WERI-Rb-1 (cell line): ENCODE data around the gene SLFNL1.
A peak's percentile ranks its signal among the peaks of the same experiment; 100 is the strongest.

Experiments used
- DNase-seq: peaks from one replicate; pipeline ENCODE4 v3.0.0-alpha.2; 2020
- H3K27ac ChIP-seq: fragments of 250-450 bp; sonication (Bioruptor Pico); 2 replicates; pipeline ENCODE4 v1.5.1; 2020; ENCODE audit warnings: mild to moderate bottlenecking, moderate library complexity
- H3K27me3 ChIP-seq: fragments of 250-450 bp; sonication (Bioruptor Pico); 2 replicates; pipeline ENCODE4 v1.5.1; 2021; ENCODE audit warnings: mild to moderate bottlenecking, low read depth, moderate library complexity; ENCODE audit not compliant: insufficient read depth, severe bottlenecking
- H3K36me3 ChIP-seq: fragments of 250-450 bp; sonication (Bioruptor Pico); 2 replicates; pipeline ENCODE4 v1.5.1; 2020; ENCODE audit warnings: mild to moderate bottlenecking, moderate library complexity
- H3K4me3 ChIP-seq: 2 replicates; pipeline ENCODE4 v1.5.1; 2011; ENCODE audit warnings: low read depth, mild to moderate bottlenecking, control low read depth, low read length
- H3K9me3 ChIP-seq: fragments of 250-450 bp; sonication (Bioruptor Pico); 2 replicates; pipeline ENCODE4 v1.5.1; 2021; ENCODE audit warnings: mild to moderate bottlenecking, moderate library complexity; ENCODE audit not compliant: severe bottlenecking
- TF ChIP-seq, protein P1 (sequence below): IDR thresholded peaks from 2 replicates; pipeline ENCODE4 v1.5.1; 2011; ENCODE audit warnings: low read depth, mild to moderate bottlenecking, control low read depth, inconsistent platforms, low read length

Gene SLFNL1

GRCh38 chr1:41017141-41018017 lies 4.1 kb downstream of the SLFNL1 start:
- no peak overlapping the region for H3K4me3 ChIP-seq
- TF ChIP-seq, protein P1, sequence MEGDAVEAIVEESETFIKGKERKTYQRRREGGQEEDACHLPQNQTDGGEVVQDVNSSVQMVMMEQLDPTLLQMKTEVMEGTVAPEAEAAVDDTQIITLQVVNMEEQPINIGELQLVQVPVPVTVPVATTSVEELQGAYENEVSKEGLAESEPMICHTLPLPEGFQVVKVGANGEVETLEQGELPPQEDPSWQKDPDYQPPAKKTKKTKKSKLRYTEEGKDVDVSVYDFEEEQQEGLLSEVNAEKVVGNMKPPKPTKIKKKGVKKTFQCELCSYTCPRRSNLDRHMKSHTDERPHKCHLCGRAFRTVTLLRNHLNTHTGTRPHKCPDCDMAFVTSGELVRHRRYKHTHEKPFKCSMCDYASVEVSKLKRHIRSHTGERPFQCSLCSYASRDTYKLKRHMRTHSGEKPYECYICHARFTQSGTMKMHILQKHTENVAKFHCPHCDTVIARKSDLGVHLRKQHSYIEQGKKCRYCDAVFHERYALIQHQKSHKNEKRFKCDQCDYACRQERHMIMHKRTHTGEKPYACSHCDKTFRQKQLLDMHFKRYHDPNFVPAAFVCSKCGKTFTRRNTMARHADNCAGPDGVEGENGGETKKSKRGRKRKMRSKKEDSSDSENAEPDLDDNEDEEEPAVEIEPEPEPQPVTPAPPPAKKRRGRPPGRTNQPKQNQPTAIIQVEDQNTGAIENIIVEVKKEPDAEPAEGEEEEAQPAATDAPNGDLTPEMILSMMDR = no peak
- DNase-seq = no peak
- H3K27ac ChIP-seq = no peak overlapping the region
- no peaks in the 10 kb centered on the region for H3K27me3 ChIP-seq
- H3K9me3 ChIP-seq = no peaks in the 10 kb centered on the region
- H3K36me3 ChIP-seq = peaks cover 61% of the 10 kb centered on the region

DNA sequence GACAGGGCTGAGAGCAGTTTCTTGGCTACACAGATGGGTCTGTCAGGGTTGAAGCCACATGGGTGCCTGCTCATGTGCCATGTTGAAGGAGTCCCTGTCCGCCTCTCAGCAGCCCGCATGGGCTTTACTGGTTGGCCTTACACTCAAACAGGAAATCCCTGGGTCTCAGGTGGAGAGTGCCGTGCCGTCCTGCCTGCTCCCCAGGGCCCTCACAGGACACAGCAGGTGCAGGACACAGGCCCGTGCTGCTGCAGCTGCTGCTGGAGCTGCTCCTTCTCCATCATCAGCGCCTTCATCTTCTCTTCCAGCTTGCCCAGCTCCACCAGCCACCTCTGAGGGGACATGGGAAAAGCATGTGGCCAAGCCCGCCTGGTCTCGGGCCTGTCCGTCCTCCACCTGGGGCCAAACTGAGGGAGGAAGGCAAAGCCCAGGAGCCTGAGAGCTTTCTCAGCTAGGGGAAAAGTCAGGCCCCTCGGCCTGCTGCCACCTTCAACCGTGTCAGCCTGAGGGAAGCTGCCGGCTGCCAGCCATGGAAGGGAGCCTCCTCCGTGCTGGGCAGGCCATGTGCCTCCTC lies 5.5 kb downstream of the SLFNL1 start:
- TF ChIP-seq, protein P1 = no peak
- peaks cover 75% of the 10 kb centered on the region for H3K36me3 ChIP-seq
- H3K4me3 ChIP-seq = no peak overlapping the region

GRCh38 chr1:41015281-41015896 lies 6.1 kb downstream of the SLFNL1 start:
- H3K9me3 ChIP-seq = no peaks in the 10 kb centered on the region
- TF ChIP-seq, protein P1 = no peak
- H3K27ac ChIP-seq = peak overlapping the region; percentile 28; the same call in 1 of the 2 replicates
- no peak overlapping the region for H3K4me3 ChIP-seq
- peaks cover 81% of the 10 kb centered on the region for H3K36me3 ChIP-seq
- H3K27me3 ChIP-seq = no peaks in the 10 kb centered on the region
- DNase-seq = no peak

More for the DNA sequence above, 5.5 kb downstream of the SLFNL1 start:
- H3K9me3 ChIP-seq = no peaks in the 10 kb centered on the region
- peak overlapping the region; percentile 28 for H3K27ac ChIP-seq
- peak; percentile 48 for DNase-seq
- no peaks in the 10 kb centered on the region for H3K27me3 ChIP-seq

- Histone ChIP-seq H3K9me3 (no peaks in the 10 kb centered on the region), H3K27ac (peak overlapping the region; percentile 28; the same call in 1 of the 2 replicates), H3K4me3 (no peak overlapping the region), H3K36me3 (peaks cover 86% of the 10 kb centered on the region), H3K27me3 (no peaks in the 10 kb centered on the region)
- TF ChIP-seq, protein P1 = no peak
- DNase-seq = no peak
Measured at GRCh38 chr1:41014871-41015270, 6.7 kb downstream of the SLFNL1 start.

DNA sequence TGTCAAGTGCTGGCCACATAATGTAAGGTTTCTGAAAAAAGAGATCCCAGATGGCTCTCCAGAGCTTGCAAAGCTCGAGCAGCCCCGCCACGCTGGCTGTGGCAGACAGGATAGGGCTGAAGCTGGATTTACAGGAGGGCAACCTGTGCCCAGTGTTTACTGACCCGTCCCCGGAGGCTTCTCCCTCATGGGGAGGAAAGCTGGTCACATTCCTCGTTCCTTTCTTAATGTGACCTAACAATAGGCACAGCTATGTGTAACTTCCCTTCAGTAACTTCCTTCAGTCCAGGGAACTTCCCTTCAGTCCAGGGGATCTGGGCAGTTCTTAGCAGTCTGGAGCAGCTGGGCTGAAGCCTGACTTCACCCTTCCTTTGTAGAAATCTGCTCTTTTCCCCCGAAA lies 7.7 kb downstream of the SLFNL1 start:
- no peaks in the 10 kb centered on the region for H3K9me3 ChIP-seq
- no peaks in the 10 kb centered on the region for H3K27me3 ChIP-seq
- H3K27ac ChIP-seq = no peak overlapping the region
- TF ChIP-seq, protein P1 = no peak
- no peak overlapping the region for H3K4me3 ChIP-seq
- peaks cover 89% of the 10 kb centered on the region for H3K36me3 ChIP-seq
- no peak for DNase-seq
